ENCODE measurements around the gene DDIAS.
A peak's percentile ranks its signal among the peaks of the same experiment; 100 is the strongest.

DDIAS gene

GRCh38 chr11:82865841-82866240 is 35.7 kb upstream of the DDIAS start:
- no peak overlapping the region for H3K4me3 ChIP-seq (ENCODE audit: low read depth, low read length)
- TF ChIP-seq MYC (IDR thresholded peaks at IDR 0.05; ENCODE audit: low read depth, low read length) (no peak), CTCF (IDR thresholded peaks at IDR 0.05; ENCODE audit: low read depth, low read length) (no peak), POLR2A (IDR thresholded peaks at IDR 0.05; ENCODE audit: extremely low read depth, insufficient read length) (no peak)
- TF ChIP-seq, protein P1, sequence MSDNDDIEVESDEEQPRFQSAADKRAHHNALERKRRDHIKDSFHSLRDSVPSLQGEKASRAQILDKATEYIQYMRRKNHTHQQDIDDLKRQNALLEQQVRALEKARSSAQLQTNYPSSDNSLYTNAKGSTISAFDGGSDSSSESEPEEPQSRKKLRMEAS (IDR thresholded peaks at IDR 0.05; ENCODE audit: low read depth, low read length), result no peak
- DNase-seq (ENCODE audit: low read depth), result no peak

DNA sequence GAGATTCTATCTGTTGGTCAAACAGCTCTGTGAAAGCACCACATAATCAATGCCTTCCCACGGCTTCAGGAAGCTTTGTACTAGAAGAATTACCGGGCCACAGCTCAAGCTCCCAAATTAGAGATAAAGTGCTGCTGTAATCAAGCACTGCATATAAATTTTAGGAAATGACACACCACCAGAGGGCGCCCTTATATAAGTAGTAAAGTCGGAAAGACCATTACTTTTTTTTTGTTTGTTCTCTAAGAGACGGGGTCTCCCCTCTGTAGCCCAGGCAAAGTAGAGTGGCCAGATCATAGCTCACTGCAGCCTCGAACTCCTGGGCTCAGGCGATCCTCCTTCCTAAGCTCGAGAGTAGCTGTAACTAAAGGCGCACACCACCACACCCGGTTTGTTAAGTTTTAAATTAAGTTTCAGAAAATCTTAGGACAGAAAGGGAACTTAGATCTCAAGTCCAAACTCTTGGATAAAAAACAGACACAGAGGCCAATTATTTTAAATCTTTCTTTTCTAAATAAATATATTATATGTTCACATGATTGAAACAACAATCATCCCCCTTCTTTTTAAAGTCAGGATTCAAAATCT is 33.9 kb upstream of the DDIAS start:
- peak; percentile 88 for DNase-seq (ENCODE audit: low read depth)
- no peak overlapping the region for H3K4me3 ChIP-seq (ENCODE audit: low read depth, low read length)
- TF ChIP-seq CTCF (IDR thresholded peaks at IDR 0.05; ENCODE audit: low read depth, low read length), result peak; percentile 64
- no peak for TF ChIP-seq POLR2A (IDR thresholded peaks at IDR 0.05; ENCODE audit: extremely low read depth, insufficient read length)
- no peak for TF ChIP-seq MYC (IDR thresholded peaks at IDR 0.05; ENCODE audit: low read depth, low read length)

GRCh38 chr11:82869657-82870056 is 31.9 kb upstream of the DDIAS start:
- DNase-seq (ENCODE audit: low read depth), result no peak
- no peak overlapping the region for H3K4me3 ChIP-seq (ENCODE audit: low read depth, low read length)
- TF ChIP-seq MYC (IDR thresholded peaks at IDR 0.05; ENCODE audit: low read depth, low read length), result no peak
- TF ChIP-seq POLR2A (IDR thresholded peaks at IDR 0.05; ENCODE audit: extremely low read depth, insufficient read length), result no peak
- no peak for TF ChIP-seq CTCF (IDR thresholded peaks at IDR 0.05; ENCODE audit: low read depth, low read length)
- TF ChIP-seq, protein P1 (IDR thresholded peaks at IDR 0.05; ENCODE audit: low read depth, low read length), result no peak

GRCh38 chr11:82871646-82872045 is 29.9 kb upstream of the DDIAS start:
- no peak overlapping the region for H3K4me3 ChIP-seq (ENCODE audit: low read depth, low read length)
- DNase-seq (ENCODE audit: low read depth), result no peak
- TF ChIP-seq CTCF (IDR thresholded peaks at IDR 0.05; ENCODE audit: low read depth, low read length) (no peak), MYC (IDR thresholded peaks at IDR 0.05; ENCODE audit: low read depth, low read length) (no peak), POLR2A (IDR thresholded peaks at IDR 0.05; ENCODE audit: extremely low read depth, insufficient read length) (no peak)
- TF ChIP-seq, protein P1 (IDR thresholded peaks at IDR 0.05; ENCODE audit: low read depth, low read length), result no peak

DNA sequence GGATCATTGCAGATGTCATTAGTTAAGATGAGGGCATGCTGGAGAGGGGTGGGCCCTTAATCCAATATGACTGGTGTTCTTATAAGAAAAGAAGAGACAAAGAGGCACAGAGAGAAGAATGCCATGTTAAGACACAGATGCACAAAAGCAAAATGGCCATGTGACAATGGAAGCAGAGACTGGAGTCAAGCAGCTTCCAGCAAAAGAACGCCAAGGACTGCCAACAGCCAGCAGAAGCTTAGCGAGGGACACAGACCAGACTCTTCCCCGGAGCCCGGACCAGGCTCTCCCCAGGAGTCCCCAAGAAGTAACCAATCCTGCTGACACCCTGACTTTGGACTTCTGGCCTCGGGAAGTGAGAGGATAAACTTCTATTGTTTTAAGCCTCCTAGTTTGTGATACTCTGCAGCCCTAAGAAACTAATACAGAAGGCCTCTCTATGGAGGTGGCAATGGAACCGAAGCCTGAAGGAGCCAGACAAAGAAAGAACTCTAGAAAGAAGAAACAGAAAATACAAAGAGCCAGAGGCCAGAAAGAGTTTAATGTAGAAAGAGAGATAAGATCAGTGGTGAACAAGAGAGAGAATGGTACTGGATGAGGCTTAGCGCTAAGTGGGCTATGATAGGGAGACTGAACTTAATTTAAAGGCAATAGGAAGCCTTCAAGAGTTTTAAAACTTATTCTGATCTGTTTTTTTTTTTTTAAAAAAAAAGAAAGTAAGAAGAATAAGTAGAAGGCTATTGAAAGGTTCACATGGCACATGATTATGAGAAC is 29.0 kb upstream of the DDIAS start:
- no peak for DNase-seq (ENCODE audit: low read depth)
- no peak overlapping the region for H3K4me3 ChIP-seq (ENCODE audit: low read depth, low read length)
- TF ChIP-seq, protein P1 (IDR thresholded peaks at IDR 0.05; ENCODE audit: low read depth, low read length), result no peak
- no peak for TF ChIP-seq MYC (IDR thresholded peaks at IDR 0.05; ENCODE audit: low read depth, low read length)
- TF ChIP-seq CTCF (IDR thresholded peaks at IDR 0.05; ENCODE audit: low read depth, low read length), result no peak
- TF ChIP-seq POLR2A (IDR thresholded peaks at IDR 0.05; ENCODE audit: extremely low read depth, insufficient read length), result no peak
